ENCODE measurements around the gene SCARF1.

Gene SCARF1

GRCh38 chr17:1627982-1628855, 17.3 kb downstream of the SCARF1 start, which contains the start of gene SLC43A2:
Gene SLC43A2 (minus strand): TSS chr17:1628834. CDS start chr17:1627874, 960 bp downstream.
- peak; percentile 51 to 93 for DNase-seq

DNA sequence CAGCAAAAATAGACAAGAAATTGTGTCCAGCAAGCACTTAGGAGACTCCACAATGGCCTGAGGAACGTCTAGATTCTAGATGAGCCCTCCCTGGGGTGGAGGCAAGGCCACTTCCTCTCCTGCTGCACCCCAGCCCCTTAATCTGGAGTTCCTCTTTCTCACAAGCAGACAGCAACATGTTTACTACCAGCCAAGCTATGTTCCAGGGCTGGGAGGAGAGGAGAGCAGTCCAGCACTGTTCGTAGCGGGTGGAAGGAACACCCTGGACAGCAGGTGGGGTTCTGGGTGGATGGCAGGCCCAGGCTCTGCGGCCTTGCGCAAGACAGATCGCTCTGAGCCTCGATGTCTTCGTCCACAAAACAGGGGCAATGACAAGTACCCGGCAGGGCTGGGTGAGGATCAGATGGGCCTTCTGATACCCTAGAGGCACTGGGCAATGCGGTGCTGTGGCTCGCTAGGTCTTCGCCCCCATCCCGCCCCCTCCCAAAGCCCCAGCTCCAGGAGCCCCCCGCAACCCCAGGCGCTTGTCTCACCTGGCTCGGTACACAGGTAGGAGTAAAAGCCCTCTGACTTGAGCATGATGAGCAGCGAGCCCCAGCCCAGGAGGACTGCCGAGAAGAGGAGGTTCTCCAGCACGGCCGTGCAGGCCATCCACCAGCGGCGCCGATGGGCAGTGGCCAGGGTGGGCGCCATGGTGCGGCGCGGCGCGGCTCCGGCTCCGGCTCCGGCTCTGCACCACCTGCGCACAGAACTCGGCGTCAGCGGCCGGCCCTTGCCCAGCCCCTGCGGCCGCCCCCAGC, 18.1 kb downstream of the SCARF1 start:
- peak in 1 of 2 experiments; percentile 48 for DNase-seq

GRCh38 chr17:1626333-1626732, 19.2 kb downstream of the SCARF1 start:
- no peak for DNase-seq

GRCh38 chr17:1625581-1625980, 20.0 kb downstream of the SCARF1 start:
- DNase-seq, result no peak

DNA sequence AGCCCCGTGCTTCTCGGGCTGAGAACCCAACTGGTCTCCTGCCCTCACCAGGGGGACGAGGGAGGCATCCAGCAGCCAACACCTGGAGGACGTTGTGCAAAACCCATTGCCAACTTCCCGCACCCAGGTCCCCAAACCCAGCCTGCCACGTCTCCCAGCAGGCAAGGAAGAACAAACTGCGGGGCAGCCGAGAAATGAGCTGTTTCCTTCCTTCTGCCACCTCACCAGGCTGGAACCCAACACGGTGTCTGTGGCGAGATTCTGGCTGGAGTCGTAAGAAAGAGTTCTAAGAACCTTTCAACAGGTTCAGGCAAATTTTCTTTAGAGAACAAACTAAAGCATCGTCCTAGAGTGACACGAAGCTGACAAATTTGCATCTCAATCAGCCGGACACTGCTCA, 20.5 kb downstream of the SCARF1 start:
- DNase-seq, result no peak

- no peak for DNase-seq
Observed at GRCh38 chr17:1624650-1625049, 20.9 kb downstream of the SCARF1 start.

DNA sequence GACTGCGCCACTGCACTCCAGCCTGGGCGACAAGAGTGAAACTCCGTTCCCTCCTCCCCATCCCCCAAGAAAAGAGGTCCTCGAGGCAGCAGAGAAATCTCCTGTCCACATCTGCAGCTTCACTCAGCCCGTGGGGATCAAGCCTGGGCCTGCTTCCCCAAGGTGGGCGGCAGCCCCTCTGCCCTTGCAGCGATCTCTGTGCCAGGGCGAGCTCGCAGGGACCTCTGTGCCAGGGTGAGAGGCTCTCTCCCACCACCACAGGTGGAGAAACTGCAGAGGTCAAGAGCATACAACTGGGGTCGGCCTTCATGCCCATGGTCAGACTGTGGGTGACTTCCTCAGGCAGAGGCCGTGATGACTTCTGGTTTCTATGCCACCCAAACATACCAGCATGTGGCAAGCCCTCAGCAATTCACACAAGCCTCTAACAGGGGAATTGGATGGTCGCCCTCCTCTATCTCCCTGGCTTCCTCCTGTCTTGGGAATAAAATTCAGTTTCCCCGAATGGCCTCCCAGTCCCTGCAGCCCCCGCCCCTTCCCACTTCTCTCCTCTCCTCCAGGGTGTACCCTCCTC, 22.4 kb downstream of the SCARF1 start:
- no peak for DNase-seq

DNA sequence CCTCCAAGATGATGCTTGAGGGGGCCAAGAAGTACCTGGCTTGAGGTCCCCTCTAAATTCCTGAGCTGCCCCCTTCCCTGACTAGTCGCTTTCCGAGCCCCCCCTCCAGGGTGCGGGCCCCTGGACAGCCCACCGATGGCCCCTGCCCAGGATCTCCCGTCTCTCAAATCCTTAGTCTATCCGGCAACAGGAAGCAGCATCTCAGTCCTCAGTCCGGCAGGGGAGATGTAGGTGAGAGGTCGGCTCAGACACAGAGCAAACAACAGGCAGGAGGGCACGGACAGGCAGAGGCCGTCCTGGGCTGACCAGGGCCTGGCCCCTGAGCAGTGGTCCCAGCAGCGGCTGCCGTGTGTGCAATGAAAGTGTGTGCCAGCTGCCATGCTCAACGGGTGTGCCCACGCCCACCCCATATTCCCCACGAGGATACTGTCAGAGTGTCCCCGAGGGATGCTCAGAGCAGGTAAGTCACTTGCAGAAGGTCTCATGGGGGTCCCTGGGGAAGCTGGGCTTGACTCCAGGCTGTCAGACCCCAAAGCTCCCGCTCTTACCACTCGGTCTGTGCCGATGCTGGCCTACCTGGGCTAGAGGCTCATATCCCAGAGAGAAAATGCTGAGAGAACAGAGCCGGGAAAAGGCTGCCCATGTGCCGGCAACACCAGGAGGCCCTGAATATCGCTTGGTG, 24.1 kb downstream of the SCARF1 start:
- no peak for DNase-seq

- DNase-seq, result no peak
Observed at GRCh38 chr17:1620486-1620885, 25.0 kb downstream of the SCARF1 start.

DNA sequence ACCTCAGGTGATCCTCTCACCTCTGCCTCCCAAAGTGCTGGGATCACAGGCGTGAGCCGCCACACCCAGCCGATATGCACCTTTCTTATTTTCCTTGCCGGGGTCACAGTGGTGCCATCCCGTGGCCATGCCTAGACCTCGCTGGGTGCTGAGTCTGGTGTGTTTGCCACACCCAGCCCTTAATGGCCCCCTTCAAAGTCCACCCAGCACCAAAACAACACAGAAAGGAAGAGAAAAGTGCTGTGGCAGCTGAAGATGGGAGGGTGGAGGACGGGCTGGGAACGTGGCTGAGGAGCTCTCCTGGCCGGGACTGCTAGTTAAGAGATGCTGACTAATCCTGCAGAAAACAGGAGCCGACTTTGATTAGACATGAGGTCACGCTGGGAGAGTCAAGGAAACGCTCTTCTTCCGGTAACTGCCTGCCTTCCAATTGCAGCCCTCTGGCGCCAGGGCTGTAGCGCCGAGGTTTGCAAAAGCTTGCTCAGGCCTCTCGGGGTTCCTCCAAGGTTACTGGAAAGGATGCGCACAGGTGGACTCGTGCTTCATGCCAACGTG, 27.8 kb downstream of the SCARF1 start:
- no peak for DNase-seq

DNA sequence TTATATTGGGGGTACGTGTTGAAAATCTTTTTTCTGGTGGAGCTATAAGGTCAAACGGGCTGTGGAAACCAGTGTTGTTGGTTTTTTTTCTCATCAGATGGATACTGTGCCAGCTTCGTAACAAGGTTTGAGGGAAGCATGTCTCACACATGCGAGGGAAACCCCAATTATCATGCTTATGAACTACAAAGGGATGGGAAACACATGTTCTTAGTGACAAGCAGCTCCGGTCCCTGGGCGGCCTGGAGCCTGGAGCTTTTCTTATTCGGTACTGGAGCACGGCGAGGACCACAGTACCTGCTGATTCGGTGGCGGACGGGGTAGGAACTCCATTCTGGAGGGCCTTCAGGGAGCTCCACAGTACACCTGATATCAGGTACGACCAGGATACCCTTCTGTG, 29.4 kb downstream of the SCARF1 start:
- DNase-seq, result no peak

- DNase-seq, result no peak
Observed at GRCh38 chr17:1612400-1612799, 33.1 kb downstream of the SCARF1 start.

DNA sequence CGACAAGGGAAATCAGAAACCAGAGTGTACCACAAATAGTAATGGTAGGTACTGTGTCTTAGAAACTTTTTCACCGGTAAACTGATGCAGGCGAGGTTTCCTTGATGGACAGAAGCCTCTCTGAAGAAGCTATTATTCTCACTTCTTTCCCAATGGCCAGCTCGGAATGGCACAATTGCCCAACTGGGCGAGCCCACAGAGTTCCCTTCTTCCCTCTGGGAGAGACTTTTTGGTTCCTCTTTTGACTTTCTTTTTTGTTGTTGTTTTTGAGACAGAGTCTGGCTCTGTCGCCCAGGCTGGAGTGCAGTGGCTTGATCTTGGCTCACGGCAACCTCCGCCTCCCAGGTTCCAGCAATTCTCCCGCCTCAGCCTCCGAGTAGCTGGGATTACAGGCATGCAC, 33.8 kb downstream of the SCARF1 start:
- DNase-seq, result no peak

DNA sequence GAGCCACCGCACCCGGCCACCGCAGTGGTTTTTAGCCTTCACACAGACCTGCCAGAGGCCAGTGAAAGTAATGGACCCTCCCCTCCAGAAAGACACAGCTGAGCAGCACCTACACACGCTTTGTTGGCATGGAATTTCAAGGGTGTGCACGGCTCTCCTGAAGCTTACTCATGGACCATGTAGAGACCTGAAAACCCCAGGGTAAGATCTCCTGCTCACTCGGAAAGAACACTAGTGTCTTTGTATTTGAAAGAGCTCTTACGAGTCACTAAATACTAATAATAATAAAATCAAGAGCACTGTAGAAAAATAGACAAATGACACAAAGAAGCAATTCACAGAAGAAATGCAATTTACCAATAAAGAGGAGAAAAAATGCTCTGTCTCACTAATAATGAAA, 36.9 kb downstream of the SCARF1 start:
- no peak for DNase-seq

DNA sequence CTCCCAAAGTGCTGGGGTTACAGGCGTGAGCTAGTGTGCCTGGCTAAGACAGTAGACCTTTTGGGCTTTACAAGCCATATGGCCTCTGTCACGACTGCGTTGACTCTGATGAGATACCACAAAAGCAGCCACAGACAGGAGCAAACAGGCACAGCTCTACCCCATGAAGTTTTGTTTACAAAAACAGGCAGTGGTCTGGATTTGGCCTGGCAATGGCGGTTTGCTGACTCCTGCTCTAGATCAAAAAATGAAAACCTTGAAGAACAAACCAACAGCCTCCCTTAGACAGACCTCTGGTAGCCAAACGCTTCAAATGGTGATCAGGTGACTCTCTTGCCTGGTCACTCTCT, 37.6 kb downstream of the SCARF1 start:
- DNase-seq, result no peak

DNA sequence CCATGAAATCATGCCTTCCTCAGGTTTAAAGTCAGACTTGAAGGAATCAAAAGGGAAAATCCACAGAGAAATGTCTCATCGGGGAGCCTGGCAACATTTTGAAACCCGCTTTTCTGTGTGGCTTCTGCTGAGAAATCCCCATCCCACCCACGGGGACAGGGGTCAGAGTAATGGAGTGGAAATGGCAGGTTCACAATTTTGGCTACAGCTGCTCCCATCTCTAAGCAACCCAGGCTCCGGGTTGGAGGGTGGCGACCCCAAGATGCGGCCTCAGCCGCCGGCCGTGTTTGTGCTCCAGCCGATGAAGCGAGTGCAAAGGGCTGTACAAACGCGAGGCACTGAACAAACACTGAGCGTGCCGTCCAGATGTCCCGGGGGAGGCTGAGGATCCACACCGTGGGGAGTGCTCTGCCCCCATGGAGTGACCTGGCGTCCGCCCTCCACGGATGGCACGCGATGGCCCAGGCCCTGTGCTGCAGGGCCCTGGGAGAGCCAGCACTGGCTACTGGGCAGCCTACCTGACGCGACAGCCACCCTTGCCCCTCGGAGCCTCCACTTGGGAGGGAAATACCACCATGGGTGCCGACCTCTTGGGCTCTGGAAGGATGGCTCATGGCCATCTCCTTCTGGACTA, 39.1 kb downstream of the SCARF1 start:
- no peak for DNase-seq

- no peak for DNase-seq
Observed at GRCh38 chr17:1605681-1606351, 39.7 kb downstream of the SCARF1 start.

- no peak for DNase-seq
Observed at GRCh38 chr17:1604831-1605528, 40.6 kb downstream of the SCARF1 start.

GRCh38 chr17:1601571-1601970, 44.0 kb downstream of the SCARF1 start:
- no peak for DNase-seq

- DNase-seq, result no peak
Observed at GRCh38 chr17:1598399-1599095, 47.0 kb downstream of the SCARF1 start.
